Brain pericyte (primary cell): ENCODE data around the gene AMY1C.
"Not testable (repeated sequence)": the region's sequence is repeated elsewhere in the genome, so short reads cannot be mapped to it uniquely, and the experiment has no call there.

ENCODE experiments used
- DNase-seq: peaks from one replicate; pipeline ENCODE4 v3.0.0-alpha.2; 2012; ENCODE audit warnings: low read depth, low spot score

AMY1C gene

GRCh38 chr1:103749598-103749997, at the start of gene AMY1C:
TSS of gene AMY1C (plus strand) at chr1:103749898. CDS start at chr1:103750470, 572 bp downstream.
- not testable (repeated sequence) for DNase-seq

GRCh38 chr1:103700669-103701068, 49.0 kb upstream of the AMY1C start:
- DNase-seq, result not testable (repeated sequence)

GRCh38 chr1:103701256-103701655, 48.4 kb upstream of the AMY1C start:
- not testable (repeated sequence) for DNase-seq

DNA sequence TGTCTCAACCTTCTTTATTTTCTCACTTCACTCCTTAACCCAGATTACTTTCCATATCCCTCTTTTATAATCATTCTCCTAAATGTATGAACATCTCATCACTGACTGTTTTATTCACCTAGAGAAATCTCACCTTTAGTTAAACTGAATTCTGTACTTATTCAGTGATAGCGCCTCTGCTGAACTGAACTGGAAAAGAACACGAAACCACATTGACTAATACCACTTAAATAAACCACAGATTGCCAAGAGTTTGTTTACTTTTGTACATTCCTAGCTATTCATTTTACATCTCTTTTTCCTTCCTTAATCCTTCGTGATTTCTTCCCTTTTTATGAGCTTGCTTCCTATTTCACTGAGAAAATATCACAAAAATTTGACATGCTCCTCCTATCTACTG, 42.0 kb upstream of the AMY1C start:
- DNase-seq, result not testable (repeated sequence)

DNA sequence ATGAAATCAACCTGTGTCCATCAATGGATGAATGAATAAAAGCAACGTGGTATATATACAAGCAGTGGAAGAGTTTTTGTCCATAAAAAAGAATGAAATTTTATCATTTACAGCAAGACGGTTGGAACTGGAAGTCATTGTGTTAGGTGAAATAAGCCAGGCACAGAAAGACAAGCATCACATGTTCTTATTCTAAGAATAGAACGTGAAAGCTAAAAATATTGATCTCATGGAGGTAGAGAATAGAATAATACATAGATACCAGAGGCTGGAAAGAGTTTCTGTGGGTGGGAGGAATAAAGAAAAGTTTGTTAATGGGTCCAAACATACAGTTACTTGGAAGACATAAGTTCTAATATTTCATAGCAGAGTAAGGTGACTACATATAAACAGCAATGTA, 39.3 kb upstream of the AMY1C start:
- DNase-seq, result not testable (repeated sequence)

GRCh38 chr1:103717404-103717803, 32.3 kb upstream of the AMY1C start:
- not testable (repeated sequence) for DNase-seq

DNA sequence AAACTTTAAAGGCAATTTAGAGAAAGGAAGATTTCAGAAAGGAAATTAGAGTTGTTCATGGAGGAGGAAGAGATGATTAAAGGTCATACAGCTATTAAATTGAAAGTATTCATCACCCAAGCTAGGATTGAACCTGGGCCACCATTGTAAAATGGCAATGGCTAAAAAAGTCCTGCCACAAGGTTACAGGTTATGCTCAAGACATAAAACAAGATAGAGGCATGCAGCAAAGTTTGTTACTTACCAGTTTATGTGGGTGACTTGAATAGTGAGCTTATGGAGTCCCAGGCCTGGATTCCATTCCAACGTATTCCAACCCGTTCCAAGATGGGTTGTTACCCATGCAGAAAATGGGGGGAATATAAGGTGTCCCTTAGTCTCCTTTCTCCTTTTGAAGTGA, 28.2 kb upstream of the AMY1C start:
- not testable (repeated sequence) for DNase-seq

GRCh38 chr1:103735334-103735733, 14.4 kb upstream of the AMY1C start:
- DNase-seq, result not testable (repeated sequence)

DNA sequence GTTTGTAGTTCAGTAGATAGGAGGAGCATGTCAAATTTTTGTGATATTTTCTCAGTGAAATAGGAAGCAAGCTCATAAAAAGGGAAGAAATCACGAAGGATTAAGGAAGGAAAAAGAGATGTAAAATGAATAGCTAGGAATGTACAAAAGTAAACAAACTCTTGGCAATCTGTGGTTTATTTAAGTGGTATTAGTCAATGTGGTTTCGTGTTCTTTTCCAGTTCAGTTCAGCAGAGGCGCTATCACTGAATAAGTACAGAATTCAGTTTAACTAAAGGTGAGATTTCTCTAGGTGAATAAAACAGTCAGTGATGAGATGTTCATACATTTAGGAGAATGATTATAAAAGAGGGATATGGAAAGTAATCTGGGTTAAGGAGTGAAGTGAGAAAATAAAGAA, 11.7 kb upstream of the AMY1C start:
- not testable (repeated sequence) for DNase-seq

GRCh38 chr1:103744449-103744848, 5.2 kb upstream of the AMY1C start:
- not testable (repeated sequence) for DNase-seq

DNA sequence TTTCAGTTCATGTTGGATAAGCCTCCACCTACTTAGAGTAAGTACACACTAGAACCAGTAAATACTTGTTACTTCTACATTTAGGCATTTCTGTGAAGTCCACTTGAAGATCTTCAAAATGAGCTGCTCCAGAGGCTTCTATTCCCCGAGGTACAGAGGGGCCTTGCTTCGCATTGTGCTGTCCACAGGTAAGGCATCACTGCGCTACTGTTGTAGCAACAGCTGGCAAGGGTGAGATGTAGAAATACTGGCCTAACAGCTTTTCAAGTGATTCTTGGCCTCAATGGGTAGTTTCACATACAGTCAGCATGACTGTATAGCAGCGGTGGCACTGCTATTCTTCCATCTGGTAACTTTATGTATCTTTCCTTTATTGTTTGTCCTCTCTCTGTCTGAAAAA, 4.7 kb upstream of the AMY1C start:
- not testable (repeated sequence) for DNase-seq

GRCh38 chr1:103748273-103748672, 1.4 kb upstream of the AMY1C start:
- DNase-seq, result not testable (repeated sequence)

GRCh38 chr1:103761896-103762295, 12.2 kb downstream of the AMY1C start:
- DNase-seq, result no peak

DNA sequence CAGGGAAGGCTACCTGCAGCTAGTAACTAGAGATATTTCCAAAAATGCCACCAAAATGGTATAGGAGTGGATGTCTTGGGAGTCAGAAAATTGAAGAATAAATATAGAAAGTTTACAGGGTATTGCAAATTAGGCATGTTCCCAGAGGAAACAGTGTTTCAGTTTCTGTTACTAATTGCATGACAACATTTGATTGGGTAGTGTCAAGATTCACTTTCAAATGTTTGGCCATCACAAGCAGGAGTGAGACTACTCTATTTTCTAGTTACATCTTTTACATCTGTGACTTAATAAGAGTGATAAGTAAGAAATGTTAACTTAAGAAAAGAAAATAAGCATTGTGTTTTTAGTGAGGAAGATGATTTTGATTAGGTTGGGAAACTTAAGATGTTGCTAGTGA, 30.2 kb downstream of the AMY1C start:
- no peak for DNase-seq

GRCh38 chr1:103783944-103784377, 34.3 kb downstream of the AMY1C start:
- no peak for DNase-seq

GRCh38 chr1:103788377-103788776, 38.7 kb downstream of the AMY1C start:
- no peak for DNase-seq

DNA sequence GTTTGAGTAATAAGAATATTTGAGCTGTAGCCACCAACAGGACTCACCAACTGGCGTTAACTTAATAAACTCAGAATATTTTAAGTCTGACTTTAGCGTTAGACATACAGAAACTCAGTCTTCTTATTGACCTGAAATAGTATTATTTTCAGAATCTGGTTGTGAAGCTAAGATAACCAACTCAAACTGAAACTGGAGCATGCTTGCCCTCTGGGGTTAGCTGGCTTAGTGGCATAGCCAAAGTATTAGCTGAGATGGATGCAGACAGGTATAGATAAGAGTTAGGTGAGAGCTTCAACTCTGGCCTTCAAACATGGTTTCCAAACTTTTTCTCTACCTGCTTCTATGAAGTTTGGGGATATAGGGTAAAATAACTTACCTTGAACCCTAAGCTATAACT, 40.5 kb downstream of the AMY1C start:
- no peak for DNase-seq
